HG02973 (cell line): ENCODE measurements around the gene CDKL4.
"Not testable (repeated sequence)": the region's sequence is repeated elsewhere in the genome, so short reads cannot be mapped to it uniquely, and the experiment has no call there.

Experiments used
- ATAC-seq: cut with Tn5 transposase; IDR thresholded peaks from one replicate; pipeline ENCODE4 v1.9.1; 2021; ENCODE audit warnings: moderate library complexity; ENCODE audit not compliant: unreplicated experiment

Gene CDKL4

DNA sequence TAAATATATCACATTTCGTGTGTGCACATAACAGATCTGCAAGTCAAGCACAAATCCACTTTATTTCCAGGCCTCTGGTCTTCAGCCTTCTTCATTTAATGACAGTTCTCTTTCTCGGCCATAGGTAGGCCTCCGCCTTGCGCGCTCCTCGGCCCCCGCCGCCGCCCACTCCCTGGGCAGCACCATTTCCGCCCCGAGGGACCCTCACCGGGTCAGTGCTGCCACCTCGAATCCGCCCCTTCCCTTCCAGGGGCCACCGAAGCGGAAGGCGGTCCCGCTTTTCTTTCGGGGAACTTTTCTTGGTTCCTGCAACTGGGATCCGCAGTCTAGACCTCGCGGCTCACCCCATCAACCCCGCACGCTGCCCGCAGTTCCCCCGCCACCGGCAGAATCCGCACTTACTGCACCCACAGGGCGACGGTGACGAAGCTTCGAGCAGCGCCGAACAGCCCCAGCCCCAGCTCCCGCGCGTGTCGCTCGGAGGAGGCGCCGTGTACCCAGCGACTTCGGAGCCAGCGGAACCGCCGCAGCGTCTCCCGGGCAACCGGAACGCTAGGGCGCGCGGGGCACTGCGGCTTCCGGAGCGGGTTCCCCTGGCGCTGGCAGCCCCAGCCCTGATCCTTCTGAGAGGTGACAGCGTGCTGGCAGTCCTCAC, at the start of gene CDKL4:
CDKL4 (minus strand) TSS at position 502 of the 655 bp plus-strand sequence.
- ATAC-seq, result no peak

DNA sequence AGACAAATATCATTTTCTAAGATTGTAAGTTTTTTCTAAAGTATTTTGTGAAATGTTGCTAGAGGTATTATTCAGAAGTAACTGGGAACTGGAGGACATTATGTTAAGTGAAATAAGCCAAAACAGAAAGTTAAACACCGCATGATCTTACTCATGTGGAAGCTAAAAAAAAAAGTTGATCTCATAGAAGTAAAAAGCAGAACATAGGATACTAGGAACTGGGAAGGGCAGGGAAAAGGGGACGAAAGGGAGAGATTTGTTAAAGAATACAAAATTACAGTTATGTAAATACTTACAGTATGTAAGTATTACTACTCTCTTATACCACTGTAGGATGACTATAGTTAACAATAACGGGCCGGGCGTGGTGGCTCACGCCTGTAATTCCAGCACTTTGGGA, 46.7 kb upstream of the CDKL4 start:
- no peak for ATAC-seq

DNA sequence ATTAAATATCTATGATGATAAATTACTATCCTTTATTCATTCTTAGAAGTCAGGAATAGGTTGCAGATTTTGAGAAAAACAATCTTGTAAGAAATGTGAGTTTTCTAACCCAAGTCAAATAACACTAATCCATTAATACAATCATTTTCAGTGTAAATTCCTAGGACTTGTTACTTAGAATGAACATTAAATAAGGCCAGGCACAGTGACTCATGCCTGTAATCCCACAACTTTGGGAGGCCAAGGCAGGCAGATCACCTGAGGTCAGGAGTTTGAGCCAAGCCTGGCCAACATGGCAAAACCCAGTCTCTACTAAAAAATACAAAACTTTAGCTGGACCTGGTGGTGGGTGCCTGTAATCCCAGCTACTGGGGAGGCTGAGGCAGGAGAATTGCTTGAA, 45.8 kb upstream of the CDKL4 start:
- ATAC-seq, result no peak

DNA sequence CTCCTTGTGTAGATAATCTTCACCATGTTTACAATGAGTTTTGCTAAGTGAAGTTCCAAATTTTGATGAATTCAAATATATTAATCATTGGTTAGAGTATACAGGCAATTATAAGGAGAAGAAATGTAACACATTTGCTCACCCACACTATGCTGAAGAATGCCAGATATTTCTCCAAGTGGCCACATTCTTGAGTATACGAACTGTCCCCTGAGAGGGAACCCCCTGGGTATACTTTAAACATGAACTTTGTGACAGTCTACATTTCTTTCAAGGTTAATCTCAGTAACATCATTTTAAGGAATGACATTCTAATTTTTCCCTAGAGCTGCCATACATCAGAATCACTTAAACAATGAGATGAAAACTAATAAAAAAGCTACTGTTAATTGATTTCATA, 39.8 kb upstream of the CDKL4 start:
- no peak for ATAC-seq

DNA sequence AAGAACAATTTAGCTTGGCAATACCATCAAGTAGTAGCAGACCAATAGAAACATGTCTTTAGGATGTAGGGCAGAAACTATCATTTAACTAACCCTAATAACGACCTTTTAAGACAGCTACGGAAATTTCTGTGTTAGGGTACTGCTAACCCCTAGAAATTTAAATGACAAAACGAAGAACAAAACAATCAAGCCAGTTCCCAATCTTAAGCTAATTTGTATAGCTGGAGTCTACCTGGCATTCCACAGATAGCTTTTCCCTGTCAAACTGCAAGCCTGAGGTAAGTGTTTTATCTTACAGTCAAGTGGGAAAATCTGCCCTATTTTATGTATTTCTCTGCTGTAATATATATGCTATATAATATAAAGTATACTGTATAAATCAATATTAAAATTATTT, 37.6 kb upstream of the CDKL4 start:
- ATAC-seq, result no peak

DNA sequence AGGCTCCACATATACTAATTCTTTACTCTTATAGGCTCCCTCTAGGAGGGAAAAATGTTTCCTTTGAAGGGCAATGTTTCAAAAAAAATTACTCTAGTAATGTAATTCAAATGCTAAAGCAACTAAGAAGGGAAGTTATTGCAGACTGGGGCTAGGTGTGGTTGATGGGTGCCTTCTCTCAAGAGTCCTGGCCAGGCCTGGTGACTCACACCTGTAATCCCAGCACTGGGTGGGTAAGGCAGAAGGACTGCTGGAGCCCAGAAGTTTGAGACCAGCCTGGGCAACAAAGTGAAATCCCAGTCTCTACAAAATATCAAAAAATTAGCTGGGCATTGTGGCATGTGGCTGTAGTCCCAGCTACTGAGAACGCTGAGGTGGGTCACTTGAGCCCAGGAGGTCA, 31.2 kb upstream of the CDKL4 start:
- no peak for ATAC-seq

DNA sequence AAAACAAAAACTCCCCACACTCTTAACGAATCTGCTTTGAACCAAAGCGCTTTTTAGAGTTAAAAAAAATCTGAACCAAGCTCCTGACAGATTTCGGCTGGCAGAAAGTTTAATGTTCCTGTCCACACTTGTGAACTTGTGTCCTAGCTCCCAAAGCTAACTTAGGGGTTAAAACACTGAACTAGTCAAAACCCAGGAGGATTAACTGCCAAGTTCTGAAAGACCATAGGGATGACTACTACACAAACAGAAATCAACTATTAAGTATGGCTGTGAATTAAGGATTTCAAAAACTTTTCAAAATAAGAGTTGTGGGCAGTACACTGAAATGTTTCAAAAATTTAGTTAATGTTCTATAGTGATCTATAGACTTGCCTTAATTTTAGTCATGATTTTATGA, 26.2 kb upstream of the CDKL4 start:
- no peak for ATAC-seq

DNA sequence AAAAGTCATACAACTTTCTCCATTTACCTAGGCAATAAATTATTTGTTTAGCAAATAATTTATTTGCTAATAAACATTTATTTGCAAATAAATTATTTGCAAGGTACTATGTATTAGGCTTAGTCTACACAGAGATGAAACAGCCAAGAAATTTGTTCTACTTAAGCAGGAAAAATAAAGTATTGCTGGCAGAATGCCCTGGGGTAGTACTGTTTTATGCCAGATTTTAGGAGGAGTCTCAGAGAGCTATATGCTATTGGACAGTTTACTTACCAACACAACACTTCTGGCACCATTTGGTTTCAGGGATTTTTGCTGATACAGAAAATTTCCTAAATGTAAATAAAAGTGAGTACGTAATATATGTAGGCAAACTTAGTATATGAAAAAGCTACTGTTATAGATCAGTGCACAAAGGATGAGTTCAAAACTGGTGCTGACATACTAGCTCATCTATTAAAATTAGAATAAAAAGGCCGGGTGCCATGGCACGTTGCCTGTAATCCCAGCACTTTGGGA, 23.2 kb upstream of the CDKL4 start:
- ATAC-seq, result no peak

DNA sequence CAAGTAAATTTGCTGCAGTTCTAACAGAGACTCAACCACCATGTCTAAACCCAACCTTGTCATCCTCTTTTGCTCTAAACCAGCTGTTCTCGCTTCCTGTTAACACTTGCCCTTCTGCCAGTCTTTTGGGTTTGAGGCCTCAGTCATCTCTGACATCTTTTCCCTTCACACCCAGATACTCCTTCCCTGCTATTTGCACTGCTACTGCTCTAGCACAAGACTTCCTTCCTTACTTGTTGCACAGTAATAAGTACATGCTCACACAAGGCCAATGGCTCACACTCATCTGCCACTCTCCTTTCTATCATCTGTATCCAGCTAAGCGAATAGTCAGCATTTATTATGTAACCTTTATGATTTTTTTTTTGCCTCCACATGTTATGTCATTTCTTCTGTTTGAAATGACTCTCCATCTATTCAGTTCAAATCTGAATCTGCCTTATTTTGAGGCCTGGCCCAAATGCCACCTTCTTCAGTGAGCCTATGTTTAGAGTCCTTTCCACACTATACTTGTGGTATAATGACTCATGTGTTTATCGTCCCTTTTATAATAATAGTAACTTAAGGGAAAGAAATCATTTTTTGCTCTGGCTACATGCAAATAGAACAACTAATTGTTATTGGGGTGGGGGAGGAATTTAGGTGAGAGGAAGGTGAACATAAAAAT, 22.5 kb upstream of the CDKL4 start:
- ATAC-seq, result peak; percentile 72

DNA sequence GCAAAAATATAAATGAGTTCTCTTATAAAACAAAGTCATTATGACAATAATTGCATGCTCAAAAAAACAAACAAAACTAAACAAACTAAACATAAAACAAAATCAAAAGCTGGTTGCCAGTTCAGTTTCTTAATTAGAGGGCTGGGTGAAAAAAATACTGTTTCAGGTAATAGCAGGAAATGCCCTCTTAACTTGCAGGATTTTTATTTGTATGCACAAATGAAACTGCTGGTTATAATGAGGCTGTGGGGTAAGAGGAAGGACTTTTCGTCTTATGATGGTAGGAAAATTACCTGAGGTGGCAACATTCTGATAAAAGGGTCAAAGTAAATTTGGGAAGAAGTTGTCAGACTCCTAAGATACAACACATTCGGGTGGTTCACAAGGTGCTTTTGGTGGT, 21.5 kb upstream of the CDKL4 start:
- no peak for ATAC-seq

DNA sequence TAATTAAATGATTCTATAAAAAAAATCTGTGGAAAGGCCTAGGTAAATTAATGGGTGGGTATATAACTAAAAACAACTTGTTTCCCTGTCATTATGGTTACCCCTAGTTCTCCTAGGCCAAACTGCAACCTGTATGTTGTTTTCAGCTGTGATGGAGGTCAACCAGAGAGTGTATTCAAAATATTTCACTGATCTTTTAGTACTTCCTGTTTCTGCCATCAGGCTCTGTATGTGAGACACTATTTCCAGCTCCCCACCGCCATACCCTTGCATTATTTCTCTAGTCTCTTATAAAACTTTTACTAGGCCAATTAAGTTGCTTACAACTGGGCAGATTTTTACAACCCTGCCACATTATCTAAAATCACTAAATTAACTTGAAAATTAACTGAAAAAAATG, 21.0 kb upstream of the CDKL4 start:
- peak; percentile 65 for ATAC-seq

DNA sequence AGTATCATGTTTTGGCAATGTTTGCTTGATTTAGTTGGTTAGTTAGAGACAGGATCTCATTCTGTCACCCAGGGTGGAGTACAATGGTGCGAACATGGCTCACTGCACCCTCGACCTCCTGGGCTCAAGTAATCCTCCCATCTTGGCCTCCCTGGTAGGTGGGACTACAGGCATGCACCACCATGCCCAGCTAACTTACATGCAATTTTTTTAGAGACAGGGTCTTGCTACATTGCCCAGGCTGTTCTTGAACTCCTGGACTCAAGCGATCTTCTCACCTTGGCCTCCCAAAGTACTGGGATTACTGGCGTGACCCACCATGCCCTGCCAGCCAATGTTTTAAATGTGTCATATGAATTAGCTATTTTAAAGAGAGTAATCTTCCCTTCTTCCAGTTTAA, 16.3 kb upstream of the CDKL4 start:
- no peak for ATAC-seq

DNA sequence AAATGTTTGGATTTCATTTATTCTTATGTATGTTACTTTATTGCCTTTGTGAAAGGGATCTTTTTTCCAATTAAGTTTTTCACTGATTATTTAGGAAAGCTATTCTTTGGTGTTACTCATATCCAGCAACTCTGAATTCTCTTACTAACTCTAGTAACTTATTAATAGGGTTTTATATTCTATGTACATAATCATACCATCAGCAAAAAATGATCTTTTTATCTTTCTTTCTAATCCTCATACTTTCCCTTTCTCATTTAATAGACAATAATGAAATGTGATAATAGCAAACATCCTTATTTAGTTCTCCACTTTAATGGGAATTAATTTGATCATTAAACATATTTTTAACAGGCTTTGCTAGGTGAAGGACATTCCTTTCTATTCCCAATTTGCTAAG, 12.3 kb upstream of the CDKL4 start:
- no peak for ATAC-seq

DNA sequence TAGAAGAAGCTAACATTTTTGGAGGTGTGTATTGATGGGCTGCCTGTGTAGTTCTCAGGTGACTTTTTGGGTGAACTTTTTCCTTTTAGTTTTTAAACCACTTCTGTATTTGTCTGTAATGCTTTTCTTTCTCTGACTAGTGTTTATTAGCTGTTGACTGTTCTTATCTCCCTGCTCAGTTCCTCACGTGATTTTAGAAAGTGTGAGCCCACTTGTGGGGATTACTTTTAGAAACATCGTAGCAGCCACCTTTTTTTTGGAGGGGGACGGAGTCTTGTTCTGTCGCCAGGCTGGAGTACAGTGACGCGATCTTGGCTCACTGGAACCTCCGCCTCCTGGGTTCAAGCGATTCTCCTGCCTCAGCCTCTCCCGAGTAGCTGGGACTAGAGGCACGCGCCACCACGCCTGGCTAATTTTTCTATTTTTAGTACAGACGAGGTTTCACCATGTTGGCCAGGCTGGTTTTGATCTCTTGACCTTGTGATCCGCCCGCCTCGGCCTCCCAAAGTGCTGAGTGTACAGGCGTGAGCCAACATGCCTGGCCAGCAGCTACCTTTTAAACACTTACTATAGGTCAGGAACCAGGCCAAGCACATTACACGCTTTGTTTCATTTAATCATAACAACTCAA, 9.2 kb upstream of the CDKL4 start:
- no peak for ATAC-seq

DNA sequence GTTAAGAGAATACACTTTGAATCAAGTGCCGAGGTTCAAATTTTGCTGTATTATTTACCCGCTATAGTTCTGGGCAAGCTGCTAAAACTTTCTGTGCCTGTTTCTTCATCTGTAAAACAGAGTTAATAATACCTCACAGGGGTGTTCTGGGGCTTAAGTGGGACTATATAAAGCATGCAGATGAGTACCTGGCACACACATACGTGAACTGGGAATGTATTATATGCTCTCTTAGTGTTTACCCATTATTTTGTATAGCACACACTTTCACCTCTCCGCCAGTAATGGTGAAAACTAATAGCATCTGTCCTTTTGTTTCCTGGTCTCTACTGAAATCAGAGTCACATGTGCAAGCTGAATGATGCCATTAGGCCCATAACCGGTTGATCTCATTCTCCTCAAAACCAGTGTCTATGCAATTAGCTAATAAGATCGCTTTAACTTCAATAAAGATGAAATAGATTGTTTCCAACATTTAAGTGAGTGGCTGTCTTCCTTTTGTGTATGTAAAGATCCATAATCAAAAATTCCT, 3.8 kb upstream of the CDKL4 start:
- ATAC-seq, result no peak

DNA sequence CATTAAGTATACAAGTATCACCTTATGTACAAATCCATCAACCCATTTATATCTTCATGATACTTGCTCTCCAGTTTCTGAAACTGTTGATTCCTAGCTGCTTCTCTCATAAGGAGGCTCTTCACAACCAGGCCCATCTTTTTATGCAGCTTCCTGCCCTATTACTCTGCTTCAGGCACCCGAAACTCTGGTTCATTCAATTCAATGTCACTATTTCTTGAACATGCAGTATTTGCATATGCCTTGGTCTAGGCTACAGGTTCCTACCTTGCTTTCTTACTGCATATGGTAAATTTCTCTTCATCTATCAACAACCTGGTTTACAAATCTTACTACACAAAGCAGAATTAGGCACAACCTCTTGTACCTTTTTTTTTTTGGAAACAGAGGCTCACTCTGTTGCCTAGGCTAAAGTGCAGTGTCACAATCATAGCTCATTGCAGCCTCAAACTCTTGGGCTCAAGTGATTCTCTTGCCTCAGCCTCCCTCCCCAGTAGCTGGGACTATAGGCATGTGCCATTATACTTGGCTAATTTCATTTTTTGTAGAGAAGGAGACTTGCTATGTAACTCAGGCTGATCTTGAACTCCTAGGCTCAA, 2.7 kb upstream of the CDKL4 start:
- ATAC-seq, result no peak

DNA sequence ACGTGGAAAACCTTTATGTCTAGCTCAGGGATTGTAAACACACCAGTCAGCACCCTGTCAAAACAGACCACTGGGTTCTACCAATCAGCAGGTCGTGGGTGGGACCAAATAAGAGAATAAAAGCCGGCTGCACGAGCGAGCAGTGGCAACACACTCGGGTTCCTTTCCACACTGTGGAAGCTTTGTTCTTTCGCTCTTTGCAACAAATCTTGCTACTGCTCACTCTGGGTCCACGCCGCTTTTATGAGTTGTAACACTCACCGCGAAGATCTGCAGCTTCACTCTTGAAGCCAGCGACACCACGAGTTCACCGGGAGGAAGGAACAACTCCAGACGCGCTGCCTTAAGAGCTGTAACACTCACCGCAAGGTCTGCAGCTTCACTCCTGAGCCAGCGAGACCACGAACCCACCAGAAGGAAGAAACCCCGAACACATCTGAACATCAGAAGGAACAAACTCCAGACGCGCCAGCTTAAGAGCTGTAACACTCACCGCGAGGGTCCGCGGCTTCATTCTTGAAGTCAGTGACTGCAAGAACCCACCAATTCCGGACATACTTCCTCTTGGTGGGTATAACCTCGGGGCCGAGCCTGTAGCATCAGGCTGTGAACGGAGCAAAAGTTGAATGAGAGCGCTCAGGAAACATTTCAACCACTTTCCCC, 1.3 kb upstream of the CDKL4 start:
- not testable (repeated sequence) for ATAC-seq

DNA sequence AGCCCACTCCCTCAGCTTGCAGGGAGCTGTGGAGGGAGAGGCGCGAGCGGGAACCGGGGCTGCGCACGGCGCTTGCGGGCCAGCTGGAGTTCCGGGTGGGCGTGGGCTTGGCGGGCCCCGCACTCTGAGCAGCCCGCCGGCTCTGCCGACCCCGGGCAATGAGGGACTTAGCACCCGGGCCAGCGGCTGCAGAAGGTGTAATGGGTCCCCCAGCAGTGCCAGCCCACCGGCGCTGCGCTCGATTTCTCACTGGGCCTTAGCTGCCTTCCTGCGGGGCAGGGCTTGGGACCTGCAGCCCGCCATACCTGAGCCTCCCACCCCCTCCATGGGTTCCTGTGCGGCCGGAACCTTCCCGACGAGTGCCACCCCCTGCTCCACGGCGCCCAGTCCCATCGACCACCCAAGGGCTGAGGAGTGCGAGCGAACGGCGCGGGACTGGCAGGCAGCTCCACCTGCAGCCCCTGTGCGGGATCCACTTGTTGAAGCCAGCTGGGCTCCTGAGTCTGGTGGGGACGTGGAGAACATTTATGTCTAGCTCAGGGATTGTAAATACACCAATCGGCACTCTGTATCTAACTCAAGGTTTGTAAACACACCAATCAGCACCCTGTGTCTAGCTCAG, 582 bp upstream of the CDKL4 start:
- ATAC-seq, result not testable (repeated sequence)

DNA sequence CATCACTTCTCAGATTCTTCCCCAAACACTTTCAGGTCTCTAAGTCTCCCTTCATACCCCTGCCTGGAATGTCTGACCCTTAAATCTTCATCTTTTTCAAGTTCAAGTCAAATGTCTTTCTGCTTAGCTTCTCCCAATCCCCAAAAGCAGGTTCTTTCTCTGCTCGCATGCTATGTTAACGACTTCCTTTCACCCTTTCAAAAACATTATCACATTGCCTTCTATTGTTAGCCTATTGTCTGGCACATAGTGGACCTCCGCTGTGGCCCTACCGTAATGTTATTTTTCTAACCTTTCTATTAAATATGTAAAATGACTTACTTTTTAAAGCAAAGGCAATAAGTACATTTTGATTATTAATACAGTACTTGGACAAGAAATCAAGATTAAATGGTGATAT, 2.2 kb downstream of the CDKL4 start:
- ATAC-seq, result no peak

DNA sequence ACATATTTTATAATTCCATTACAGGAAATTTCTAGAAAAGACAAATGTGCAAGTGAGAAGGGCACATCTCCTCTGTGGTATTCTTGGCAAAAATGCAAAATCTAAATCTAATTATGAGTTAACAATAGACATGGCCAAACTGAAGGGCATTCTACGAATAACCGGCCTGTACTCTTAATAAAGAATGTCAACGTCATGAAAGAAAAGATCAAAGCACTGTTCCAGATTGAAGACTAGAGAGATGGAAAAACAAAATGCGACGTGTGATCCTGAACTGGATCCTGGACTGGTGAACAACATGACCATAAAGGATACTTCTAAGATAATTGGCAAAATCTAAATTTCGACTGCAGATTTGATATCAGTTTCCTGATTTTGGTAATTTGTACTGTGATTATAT, 3.0 kb downstream of the CDKL4 start:
- ATAC-seq, result no peak

DNA sequence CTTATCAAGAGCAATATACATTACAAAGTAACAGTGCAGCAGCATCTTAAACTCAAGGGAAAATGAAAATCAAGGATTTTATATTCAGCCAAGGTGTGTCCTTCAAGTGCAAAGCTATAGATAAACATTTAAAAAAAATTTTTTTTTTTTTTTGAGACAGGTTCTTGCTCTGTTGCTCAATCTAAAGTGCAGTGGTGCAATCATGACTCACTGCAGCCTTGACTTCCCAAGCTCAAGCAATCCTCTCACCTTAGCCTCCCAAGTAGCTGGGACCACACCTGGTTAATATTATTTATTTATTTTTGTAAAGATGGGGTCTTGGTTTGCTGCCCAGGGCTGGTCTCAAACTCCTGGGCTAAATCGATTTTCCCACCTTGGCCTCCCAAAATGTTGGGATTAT, 9.0 kb downstream of the CDKL4 start:
- ATAC-seq, result no peak
